GM12891 (cell line): ENCODE results near the gene TSC22D2.

Experiments
- DNase-seq: peaks from one replicate; pipeline ENCODE4 v3.0.0; 2011; ENCODE audit warnings: low spot score; ENCODE audit not compliant: insufficient read length
- FAIRE-seq: peaks from 2 replicates; lab custom pipeline; 2011; peaks lifted over from hg19 to GRCh38; lab: Jason Lieb, UNC
- PAX5 ChIP-seq: IDR thresholded peaks from 2 replicates; pipeline ENCODE4 v1.6.1; 2011; ENCODE audit warnings: low read length, moderate library complexity, mild to moderate bottlenecking; ENCODE audit not compliant: insufficient read depth, severe bottlenecking
- POLR2A ChIP-seq: IDR thresholded peaks from 2 replicates; pipeline ENCODE4 v1.6.1; 2011; ENCODE audit warnings: low read depth, low read length, control low read depth
- POLR2AphosphoS5 ChIP-seq: IDR thresholded peaks from 2 replicates; pipeline ENCODE4 v1.6.1; 2011; ENCODE audit warnings: low read depth, low read length, control low read depth
- POU2F2 ChIP-seq: IDR thresholded peaks from 2 replicates; pipeline ENCODE4 v1.6.1; 2011; ENCODE audit warnings: low read depth, mild to moderate bottlenecking, control low read depth, low read length, moderate library complexity
- SPI1 ChIP-seq: IDR thresholded peaks from 2 replicates; pipeline ENCODE4 v1.6.1; 2011; ENCODE audit warnings: low read depth, low read length, control low read depth
- TAF1 ChIP-seq: IDR thresholded peaks from 2 replicates; pipeline ENCODE4 v1.6.1; 2011; ENCODE audit warnings: low read depth, low read length, control low read depth

The TSC22D2 gene

DNA sequence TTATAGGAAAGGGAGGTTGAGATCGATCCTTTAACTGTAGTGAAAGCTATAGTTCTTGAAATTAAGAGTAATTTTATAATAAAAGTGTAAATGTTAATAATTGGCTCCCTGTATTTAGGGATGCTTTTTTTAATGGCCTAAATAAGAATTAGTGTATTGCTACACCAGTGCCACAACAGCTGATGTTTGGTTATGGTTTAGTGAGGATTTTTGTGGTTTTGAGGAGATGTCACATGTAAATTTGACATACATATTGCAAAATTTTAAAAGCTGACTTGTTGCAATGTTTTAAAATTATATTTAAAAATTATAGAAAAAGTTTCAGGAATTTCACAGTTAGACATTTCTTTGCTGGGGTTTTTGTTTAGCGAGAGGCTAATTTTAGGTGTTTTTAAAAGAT, 3.9 kb downstream of the TSC22D2 start:
- DNase-seq = no peak
- no peak for FAIRE-seq
- TF ChIP-seq PAX5 (no peak), TAF1 (no peak), POLR2AphosphoS5 (no peak), POU2F2 (no peak), SPI1 (no peak), POLR2A (no peak)

DNA sequence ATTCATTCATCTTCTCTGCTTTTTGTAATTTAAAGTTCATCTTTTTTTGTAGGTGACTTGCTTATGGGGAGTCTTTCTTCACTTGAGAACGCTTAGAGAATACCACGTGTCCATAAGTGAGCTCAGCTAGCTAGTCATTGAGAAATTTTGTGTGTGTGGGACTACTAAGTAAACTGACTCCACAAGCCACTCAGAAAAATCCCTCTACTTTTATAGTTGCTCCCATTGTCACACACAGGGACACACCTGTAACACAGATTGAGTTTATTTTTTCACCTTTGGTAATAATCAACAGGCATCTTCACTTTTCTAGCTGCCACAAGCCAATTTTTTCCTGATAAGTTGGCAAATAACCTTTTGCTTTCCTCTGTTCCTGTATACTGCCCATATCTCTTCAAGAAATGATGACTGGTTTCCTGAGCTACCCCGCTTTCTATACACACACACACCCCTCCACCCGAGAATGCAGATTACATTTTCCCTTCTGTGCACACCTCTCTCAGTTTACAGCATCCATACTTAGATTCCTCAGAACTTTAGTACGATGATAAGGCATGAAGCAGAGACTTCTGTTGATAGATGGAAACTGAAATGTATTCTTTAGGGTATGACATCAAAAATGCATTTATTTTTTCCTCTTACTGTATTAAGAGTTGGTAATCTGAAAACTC, 4.6 kb downstream of the TSC22D2 start:
- FAIRE-seq (peak; percentile 28), DNase-seq (no peak)
- TF ChIP-seq POLR2AphosphoS5 (no peak), POU2F2 (no peak), TAF1 (no peak), SPI1 (no peak), PAX5 (no peak), POLR2A (no peak)

- DNase-seq = no peak
- TF ChIP-seq POLR2A (no peak), POLR2AphosphoS5 (no peak), PAX5 (no peak), TAF1 (no peak), POU2F2 (no peak), SPI1 (no peak)
- FAIRE-seq = no peak
These were observed 6.2 kb downstream of the TSC22D2 start for GRCh38 chr3:150414258-150414657.

- TF ChIP-seq PAX5 (no peak), POU2F2 (no peak), POLR2A (no peak), SPI1 (no peak), TAF1 (no peak), POLR2AphosphoS5 (no peak)
- no peak for DNase-seq
- FAIRE-seq = no peak
These were observed 6.9 kb downstream of the TSC22D2 start for GRCh38 chr3:150414959-150415358.

GRCh38 chr3:150419076-150419868, 11.2 kb downstream of the TSC22D2 start:
- FAIRE-seq = no peak

GRCh38 chr3:150419959-150420358, 11.9 kb downstream of the TSC22D2 start:
- FAIRE-seq (no peak), DNase-seq (no peak)
- no peak for TF ChIP-seq TAF1
- no peak for TF ChIP-seq POLR2A

More at GRCh38 chr3:150419076-150419868, 11.2 kb downstream of the TSC22D2 start:
- DNase-seq = no peak
- TF ChIP-seq PAX5 (no peak), SPI1 (no peak), POU2F2 (no peak), POLR2AphosphoS5 (no peak), POLR2A (no peak), TAF1 (no peak)

- no peak for DNase-seq
- TF ChIP-seq POU2F2 = no peak
- no peak for TF ChIP-seq TAF1
- TF ChIP-seq SPI1 = no peak
- TF ChIP-seq POLR2A = no peak
- no peak for TF ChIP-seq POLR2AphosphoS5
- FAIRE-seq = no peak
These were observed 13.2 kb downstream of the TSC22D2 start for GRCh38 chr3:150421256-150421655.

DNA sequence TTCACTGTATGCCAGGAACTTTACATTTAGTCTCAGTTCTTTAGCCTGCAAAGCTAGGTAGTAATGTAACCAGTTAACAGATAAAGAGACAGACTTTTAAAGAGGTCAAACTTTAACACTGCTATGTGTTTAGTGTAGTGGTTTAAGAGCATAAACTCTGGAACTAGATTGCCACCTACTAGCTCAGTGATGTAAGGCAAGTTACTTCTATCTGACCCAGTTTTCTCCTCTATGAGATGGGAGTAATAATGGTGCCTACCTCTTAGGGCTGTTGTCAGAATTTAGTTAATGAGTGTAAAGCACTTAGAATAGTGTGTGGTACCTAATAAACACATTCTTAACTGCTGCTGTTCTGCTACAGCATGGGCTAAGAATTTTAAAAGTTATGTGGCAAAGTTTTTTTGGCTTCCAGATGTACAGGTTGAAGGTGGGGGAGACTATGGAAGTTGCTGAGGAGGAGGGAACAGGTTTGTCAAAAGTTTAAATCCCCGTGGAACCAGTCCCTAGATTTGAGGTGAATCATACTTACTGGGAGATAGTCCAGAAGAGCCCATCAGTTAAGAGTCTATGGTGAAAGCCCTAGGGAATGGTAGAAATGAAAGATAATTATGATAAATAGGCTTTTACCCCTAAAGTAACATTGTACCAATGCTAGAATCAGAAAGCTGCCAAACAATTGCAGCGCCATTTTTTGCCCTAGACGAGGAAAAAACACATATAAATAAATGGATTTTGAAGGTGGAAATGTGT, 13.9 kb downstream of the TSC22D2 start:
- TF ChIP-seq TAF1 (no peak), POLR2A (no peak), POLR2AphosphoS5 (no peak), POU2F2 (no peak), SPI1 (no peak), PAX5 (no peak)
- DNase-seq (no peak), FAIRE-seq (peak; percentile 26)

- DNase-seq (no peak), FAIRE-seq (no peak)
- TF ChIP-seq TAF1 (no peak), POLR2AphosphoS5 (no peak), PAX5 (no peak), SPI1 (no peak), POLR2A (no peak), POU2F2 (no peak)
These were observed 14.8 kb downstream of the TSC22D2 start for GRCh38 chr3:150422907-150423306.
